Activated CD8-positive, alpha-beta memory T cell treated with anti-CD3 and anti-CD28 coated beads, Interleukin-2, amount 50 U/mL, for 24 hours (primary cell): Measurements from ENCODE around the gene TAOK2.
"Not testable (repeated sequence)": the region's sequence is repeated elsewhere in the genome, so short reads cannot be mapped to it uniquely, and the experiment has no call there.

ENCODE experiments used
- DNase-seq: peaks from one replicate; pipeline ENCODE4 v3.0.0-alpha.2; 2020; ENCODE audit errors: extremely low read depth

Gene TAOK2

GRCh38 chr16:30003670-30004423, 30.2 kb downstream of the TAOK2 start:
- no peak for DNase-seq

GRCh38 chr16:30004424-30004776, 30.7 kb downstream of the TAOK2 start:
- no peak for DNase-seq

GRCh38 chr16:30004811-30005242, 31.2 kb downstream of the TAOK2 start:
- DNase-seq = no peak

- DNase-seq = no peak
These were observed 31.9 kb downstream of the TAOK2 start for GRCh38 chr16:30005341-30006094.

DNA sequence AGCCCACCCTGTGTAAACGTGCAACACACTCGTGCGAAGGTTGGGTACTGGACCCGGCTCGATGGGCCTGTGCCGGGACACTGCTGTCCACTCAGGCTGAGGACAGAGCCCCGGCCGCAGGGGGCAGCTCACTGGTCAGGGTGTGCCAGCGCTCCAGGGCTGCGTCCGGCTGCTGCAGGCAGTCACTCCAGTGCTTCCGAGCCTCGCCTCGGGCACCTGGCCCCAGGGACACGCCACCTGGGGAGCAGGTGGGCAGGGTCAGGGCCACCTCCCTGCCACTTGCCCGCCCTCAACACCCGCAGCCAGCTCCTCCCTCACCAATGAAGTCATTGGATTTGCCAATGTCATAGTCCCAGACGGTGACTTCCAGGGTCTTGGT, 32.4 kb downstream of the TAOK2 start:
- DNase-seq = no peak

GRCh38 chr16:30006659-30007377, 33.1 kb downstream of the TAOK2 start:
- DNase-seq = no peak

GRCh38 chr16:30007378-30007895, 33.8 kb downstream of the TAOK2 start:
- no peak for DNase-seq

DNA sequence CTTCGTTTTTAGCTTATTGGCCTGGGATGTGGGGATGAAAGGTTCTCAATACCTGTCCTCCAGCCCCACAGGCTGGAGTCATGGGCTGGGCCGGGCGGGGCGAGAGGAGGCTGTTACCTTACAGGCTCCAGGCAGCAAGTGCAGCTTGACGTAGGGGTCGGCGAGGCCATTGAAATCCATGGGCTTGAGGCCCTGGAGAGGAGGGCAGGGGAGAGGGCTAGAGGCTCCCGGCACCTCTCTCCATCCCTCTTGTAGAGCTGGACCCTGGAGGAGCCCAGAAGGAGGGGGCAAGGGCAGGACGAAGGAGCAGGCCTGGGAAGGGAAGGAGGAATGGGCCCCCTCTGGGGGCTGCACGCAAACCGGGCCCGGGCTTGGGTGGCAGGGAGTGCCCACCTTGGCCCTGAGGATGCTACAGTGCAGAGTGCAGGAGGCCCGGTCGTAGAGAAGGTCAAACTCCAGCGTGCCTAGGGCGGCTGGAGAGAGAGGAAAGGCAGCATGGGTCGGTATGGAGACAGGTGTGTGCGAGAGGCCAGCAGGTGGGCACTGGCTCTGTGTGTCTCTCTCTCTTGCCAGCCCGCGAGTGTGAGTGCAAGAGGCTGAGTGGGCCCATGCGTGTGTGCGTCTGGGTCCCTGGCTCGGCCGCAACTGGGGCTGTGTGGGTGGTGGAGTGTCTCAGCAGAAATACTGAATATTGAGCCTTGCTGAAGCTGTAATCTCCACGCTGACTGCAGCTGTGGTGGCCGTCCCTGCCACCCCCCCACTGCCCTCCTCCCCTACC, 35.6 kb downstream of the TAOK2 start:
- DNase-seq = no peak

GRCh38 chr16:30009990-30010843, 36.5 kb downstream of the TAOK2 start:
- DNase-seq = no peak

- DNase-seq = no peak
These were observed 37.4 kb downstream of the TAOK2 start, which contains the start of gene DOC2A for GRCh38 chr16:30010844-30011713. Gene DOC2A, minus strand, starts transcription at chr16:30011027. Its CDS starts 805 bp downstream, at chr16:30010222.

DNA sequence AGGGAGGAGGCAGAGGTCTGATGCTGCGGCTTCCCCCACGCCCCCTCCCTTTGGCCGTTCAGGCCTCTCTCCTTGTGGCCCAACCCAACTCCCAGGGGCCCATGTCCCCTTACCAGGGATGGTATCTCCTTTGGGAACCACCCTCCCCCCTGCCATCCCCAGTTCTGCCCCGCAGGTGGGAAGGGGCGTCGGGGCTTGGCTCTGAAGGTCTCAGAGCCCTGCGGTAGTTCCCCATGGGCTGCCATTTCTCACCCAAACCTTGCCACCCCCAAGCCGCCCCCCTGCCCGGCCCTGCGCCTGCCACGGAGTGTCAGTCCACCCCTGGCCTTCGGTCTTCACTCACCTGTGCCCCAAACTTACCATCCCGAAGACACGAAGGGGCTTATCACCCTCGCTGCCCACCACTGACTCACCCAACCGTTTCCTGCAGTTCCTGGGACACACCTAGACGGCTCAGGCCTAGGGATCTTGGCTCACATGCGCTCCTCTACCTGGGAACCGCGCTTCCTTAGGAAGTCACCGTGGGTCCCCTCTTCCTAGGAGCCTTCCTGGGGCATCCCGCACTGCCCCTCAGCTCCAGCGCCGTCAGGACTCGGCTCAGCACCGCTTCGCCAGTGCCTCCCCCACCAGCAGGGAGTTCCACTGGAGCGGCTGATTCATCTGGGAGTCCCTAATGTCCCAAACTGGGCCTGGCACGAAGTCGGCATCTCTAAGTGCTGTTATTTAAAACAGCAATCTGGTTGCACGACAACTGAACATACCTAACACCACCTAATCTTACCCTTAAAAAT, 38.2 kb downstream of the TAOK2 start:
- DNase-seq = no peak

DNA sequence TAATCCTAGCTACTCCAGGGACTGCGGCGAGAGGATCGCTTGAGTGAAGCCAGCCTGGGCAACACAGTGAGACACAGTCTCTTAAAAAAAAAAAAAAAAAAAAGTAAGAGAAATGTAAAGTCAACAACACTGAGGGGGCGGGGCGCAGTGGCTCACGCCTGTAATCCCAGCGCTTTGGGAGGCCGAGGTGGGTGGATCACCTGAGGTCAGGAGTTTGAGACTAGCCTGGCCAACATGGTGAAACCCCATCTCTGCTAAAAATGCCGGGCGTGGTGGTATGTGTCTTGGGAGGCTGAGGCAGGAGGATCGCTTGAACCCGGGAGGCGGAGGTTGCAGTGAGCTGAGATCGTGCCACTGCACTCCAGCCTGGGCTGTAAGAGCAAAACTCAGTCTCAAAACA, 38.9 kb downstream of the TAOK2 start:
- not testable (repeated sequence) for DNase-seq

DNA sequence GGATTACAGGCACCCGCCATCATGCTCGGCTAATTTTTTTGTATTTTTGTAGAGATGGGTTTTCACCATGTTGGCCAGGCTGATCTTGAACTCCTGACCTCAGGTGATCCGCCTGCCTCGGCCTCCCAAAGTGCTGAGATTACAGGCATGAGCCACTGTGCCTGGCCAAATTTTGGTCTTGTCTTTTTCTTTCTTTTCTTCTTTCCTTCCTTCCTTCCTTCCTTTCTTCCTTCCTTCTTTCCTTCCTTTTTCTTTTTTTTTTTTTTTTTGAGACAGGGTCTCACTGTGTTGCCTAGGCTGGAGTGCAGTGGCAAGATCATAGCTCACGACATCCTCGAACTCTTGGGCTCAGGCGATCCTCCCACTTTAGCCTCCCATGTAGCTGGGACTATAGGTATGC, 41.8 kb downstream of the TAOK2 start:
- DNase-seq = not testable (repeated sequence)

GRCh38 chr16:30016555-30017276, 43.0 kb downstream of the TAOK2 start:
- no peak for DNase-seq

DNA sequence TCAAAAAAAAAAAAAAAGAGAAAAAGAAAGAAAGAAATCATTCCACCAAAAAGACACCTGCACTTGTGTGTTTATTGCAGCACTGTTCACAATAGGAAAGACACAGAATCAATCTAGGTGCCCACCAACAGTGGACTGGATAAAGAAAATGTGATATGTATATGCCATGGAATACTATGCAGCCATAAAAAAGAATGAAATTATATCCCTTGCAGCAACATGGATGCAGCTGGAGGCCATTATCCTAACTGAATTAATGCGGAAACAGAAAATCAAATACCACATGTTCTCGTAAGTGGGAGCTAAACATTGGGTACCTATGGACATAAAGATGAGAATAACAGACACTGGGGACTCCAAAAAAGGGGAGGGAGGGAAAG, 43.6 kb downstream of the TAOK2 start:
- no peak for DNase-seq

DNA sequence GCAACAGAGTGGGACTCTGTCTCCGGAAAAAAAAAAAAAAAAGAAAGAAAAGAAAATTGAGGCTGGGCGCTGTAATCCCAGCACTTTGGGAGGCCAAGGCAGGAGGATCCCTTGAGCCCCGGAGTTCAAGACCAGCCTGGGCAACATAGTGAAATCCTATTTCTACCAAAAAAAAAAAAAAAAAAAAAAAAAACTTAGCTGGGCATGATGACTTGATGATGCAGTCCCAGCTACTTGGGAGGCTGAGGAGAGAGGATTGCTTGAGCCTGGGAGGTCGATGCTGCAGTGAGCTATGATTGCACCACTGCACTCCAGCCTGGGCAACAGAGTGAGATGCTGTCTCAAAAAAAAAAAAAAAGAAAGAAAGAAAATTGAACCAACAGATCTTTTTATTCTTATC, 44.3 kb downstream of the TAOK2 start:
- not testable (repeated sequence) for DNase-seq

DNA sequence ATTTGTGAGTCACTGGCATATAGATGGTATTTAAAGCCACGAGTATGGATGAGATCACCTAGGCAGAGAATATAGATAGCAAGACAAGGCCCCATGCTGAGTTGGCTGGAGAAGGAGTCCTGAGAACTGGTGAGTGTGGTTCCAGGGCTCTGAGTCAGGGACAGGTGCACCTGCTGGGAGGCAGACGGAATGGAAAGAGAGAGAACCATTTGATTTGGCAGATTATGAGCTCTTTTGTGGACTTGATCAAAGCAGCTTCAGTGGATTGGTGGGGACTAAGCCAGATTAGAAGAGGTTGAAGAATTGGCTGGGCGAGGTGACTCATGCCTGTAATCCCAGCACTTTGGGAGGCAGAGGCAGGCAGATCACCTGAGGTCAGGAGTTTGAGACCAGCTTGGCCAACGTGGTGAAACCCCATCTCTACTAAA, 45.1 kb downstream of the TAOK2 start:
- no peak for DNase-seq

DNA sequence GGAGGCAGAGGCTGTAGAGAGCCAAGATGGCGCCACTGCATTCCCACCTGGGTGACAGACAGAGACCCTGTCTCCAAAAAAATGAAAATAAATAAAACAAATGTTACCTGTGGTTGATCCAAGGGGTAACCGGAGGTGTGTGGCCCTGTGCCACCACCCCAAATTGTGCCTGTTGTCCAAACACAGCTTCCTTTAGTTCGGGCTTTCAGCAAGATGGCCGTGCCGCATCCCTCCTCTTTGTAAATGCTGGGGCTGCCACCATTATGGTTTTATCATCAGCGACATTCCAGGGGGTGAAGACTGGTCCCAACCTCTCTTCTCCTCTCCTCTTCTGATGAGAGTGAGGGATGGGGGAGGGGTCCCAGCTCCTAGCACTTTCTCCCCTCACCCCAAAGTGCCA, 49.2 kb downstream of the TAOK2 start, which contains the start of gene C16orf92:
TSS of gene C16orf92 (plus strand) at position 312 of the 400 bp plus-strand sequence. CDS start 143 bp downstream, outside the sequence.
- DNase-seq = no peak
